Measurements from ENCODE around the gene LRMDA. TPM values are rescaled to one million over a fixed set of nuclear protein-coding genes. Genes with fewer than 3 reads are reported as not detected.

The LRMDA gene
- total and polyA plus RNA-seq, 10 of the 15 experiments (the other 5 are each of a cell fraction or from before 2014, with no cell fraction given), result 0.07 to 0.54 (median 0.29) TPM; not detected in 4

- RAD21 ChIA-PET (ENCODE audit: unreplicated experiment), result no interaction called here
- no peaks in the 10 kb centered on the region for H3K4me1 ChIP-seq (ENCODE audit: control insufficient read depth, insufficient read depth, low read length)
- FAIRE-seq (no peak), DNase-seq (ENCODE audit: low read depth, low spot score) (no peak), ATAC-seq (no peak)
- POLR2A ChIA-PET, result no interaction called here
- SMC1A ChIA-PET (ENCODE audit: uncharacterized antibody, unreplicated experiment), result interaction anchor here (1.5 kb wide), 1 partner anchor 10 kb away, joined by 6 read pairs; no protein-coding TSS in a partner anchor
- intact Hi-C loops (cut with micrococcal nuclease; ENCODE audit: unreplicated experiment), result no loop called here
- CTCF ChIA-PET, result no interaction called here
- in situ Hi-C loops (cut with MboI), result no loop called here
- TF ChIP-seq CEBPB (IDR thresholded peaks at IDR 0.05; ENCODE audit: borderline replicate concordance in 1 of 2, low read depth in 2 of 2, low read length in 2 of 2), result no peak
- TF ChIP-seq EGR1 (IDR thresholded peaks at IDR 0.05; ENCODE audit: borderline replicate concordance in 1 of 2, low read depth in 2 of 2, low read length in 2 of 2), result no peak
- no peak for TF ChIP-seq ZNF687 (IDR thresholded peaks at IDR 0.05)
- no peak for TF ChIP-seq HDAC6 (IDR thresholded peaks at IDR 0.05; ENCODE audit: unreplicated experiment)
- TF ChIP-seq TARDBP (IDR thresholded peaks at IDR 0.05; ENCODE audit: borderline replicate concordance), result no peak
- 10% methylated on average over 4 of the region's 4 CpGs for WGBS (ENCODE audit: insufficient coverage, insufficient replicate concordance, low lambda C conversion rate, missing lambda C conversion rate)
- no peaks in the 10 kb centered on the region for H3K27me3 ChIP-seq (replicated peaks in 1 of 2; ENCODE audit: control insufficient read depth in 2 of 2, insufficient read depth in 2 of 2, low read length in 1 of 2)
- H2AFZ ChIP-seq (ENCODE audit: control insufficient read depth, low read depth, low read length), result no peak overlapping the region
- H3K4me3 ChIP-seq, result no peak overlapping the region
- no peak overlapping the region for H3K27ac ChIP-seq (ENCODE audit: control insufficient read depth, insufficient read depth)
- H4K20me1 ChIP-seq (ENCODE audit: control insufficient read depth, insufficient read depth), result no peaks in the 10 kb centered on the region
- H3K36me3 ChIP-seq (ENCODE audit: control insufficient read depth in 2 of 2, insufficient read depth in 2 of 2, low read length in 1 of 2), result no peaks in the 10 kb centered on the region
- H3K9me3 ChIP-seq (replicated peaks; ENCODE audit: control insufficient read depth, insufficient read depth, low read length), result no peaks in the 10 kb centered on the region
- H3K79me2 ChIP-seq (ENCODE audit: control insufficient read depth, insufficient read depth, low read length), result no peaks in the 10 kb centered on the region
- H3K4me2 ChIP-seq (ENCODE audit: control insufficient read depth, insufficient read depth), result no peak overlapping the region
- no TSS peak for BruUV-seq (replicated peaks)
- H3K9ac ChIP-seq (ENCODE audit: control insufficient read depth, insufficient read depth, low read length), result no peak overlapping the region
Measured at GRCh38 chr10:76291885-76292284, 860.5 kb downstream of the LRMDA start.

All from GM12878 (cell line).